ENCODE measurements around the gene LDLRAP1. TPM values are rescaled to one million over a fixed set of nuclear protein-coding genes. Genes with fewer than 3 reads are reported as not detected.

LDLRAP1 gene
- total and polyA plus RNA-seq, 9 of the 15 experiments (the other 6 are each of a cell fraction or from before 2014, with no cell fraction given) = 0.56 to 29.6 (median 16.2) TPM

DNA sequence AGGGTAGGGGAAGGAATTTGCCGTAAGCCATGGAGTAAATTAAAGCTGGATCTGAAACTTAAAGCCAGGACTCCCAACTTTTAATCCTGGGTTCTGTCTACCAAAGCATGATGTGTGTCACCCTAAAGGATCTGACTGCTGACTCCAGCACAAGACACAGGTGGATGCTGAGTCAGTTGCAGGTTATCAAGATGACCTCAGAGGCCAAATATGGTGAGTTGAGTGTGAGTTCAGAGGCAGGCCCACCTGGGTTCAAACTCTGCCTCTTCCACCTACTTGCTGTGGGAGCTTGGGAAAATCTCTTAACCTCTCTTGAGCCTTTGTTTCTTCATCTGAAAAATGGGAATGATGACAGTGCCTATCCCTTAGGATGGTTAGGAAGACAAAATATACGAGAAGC is 16.7 kb upstream of the LDLRAP1 start:
- Histone ChIP-seq H3K27me3 (ENCODE audit: control insufficient read depth in 2 of 2, insufficient read depth in 2 of 2, low read length in 2 of 2) (peaks cover 9 to 35% of the 10 kb centered on the region in 2 experiments), H3K4me1 (replicated peaks in 1 of 2; ENCODE audit: control insufficient read depth in 2 of 2, insufficient read depth in 2 of 2, low read length in 2 of 2) (peaks cover 0 to 23% of the 10 kb centered on the region in 2 experiments; a peak in 3 of 5 replicates), H3K27ac (ENCODE audit: extremely low read depth, low read depth, low read length) (no peak overlapping the region), H3K4me3 (no peak overlapping the region), H3K9ac (ENCODE audit: insufficient read depth in 1 of 2, low read depth in 2 of 2, low read length in 2 of 2) (no peak overlapping the region), H2AFZ (ENCODE audit: low read depth, low read length) (no peak overlapping the region), H3K36me3 (ENCODE audit: control insufficient read depth, insufficient read depth, low read length) (no peaks in the 10 kb centered on the region), H3K79me2 (ENCODE audit: control insufficient read depth, insufficient read depth, low read length) (no peaks in the 10 kb centered on the region), H4K20me1 (replicated peaks; ENCODE audit: control insufficient read depth, insufficient read depth, low read length) (no peaks in the 10 kb centered on the region), H3K4me2 (ENCODE audit: insufficient read depth, low read length) (no peak overlapping the region), H3K9me3 (replicated peaks; ENCODE audit: control insufficient read depth, insufficient read depth, low read depth, low read length) (peaks cover 3% of the 10 kb centered on the region; the same call in 1 of the 2 replicates), H3K9me1 (ENCODE audit: control insufficient read depth, insufficient read depth, low read length) (no peaks in the 10 kb centered on the region)
- BruUV-seq (replicated peaks) = no TSS peak
- intact Hi-C loops (cut with micrococcal nuclease) = no loop called here
- 36% methylated on average over 2 of the region's 2 CpGs for WGBS (ENCODE audit: insufficient coverage, low coverage, missing lambda C conversion rate)
- FAIRE-seq = no peak
- ATAC-seq = no peak
- ChIA-PET CTCF (ENCODE audit: low intra/inter-chr PET ratio) (interaction anchor here (0.7 kb wide), 1 partner anchor 88 kb away, joined by 3 read pairs; no protein-coding TSS in a partner anchor), POLR2A (interaction anchor here (0.5 to 1.0 kb wide), 6 partner anchors 9 to 293 kb away, joined by 3 to 7 read pairs (median 4); partner anchors contain the start of gene MTFR1L)
- DNase-seq (ENCODE audit: extremely low read depth in 1 of 4, low spot score in 3 of 4) = no peak
- in situ Hi-C loops (cut with MboI) = no loop called here
- TF ChIP-seq, protein P1, sequence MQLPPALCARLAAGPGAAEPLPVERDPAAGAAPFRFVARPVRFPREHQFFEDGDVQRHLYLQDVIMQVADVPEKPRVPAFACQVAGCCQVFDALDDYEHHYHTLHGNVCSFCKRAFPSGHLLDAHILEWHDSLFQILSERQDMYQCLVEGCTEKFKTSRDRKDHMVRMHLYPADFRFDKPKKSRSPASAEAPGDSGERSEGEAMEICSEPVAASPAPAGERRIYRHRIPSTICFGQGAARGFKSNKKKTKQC (CRISPR knock-in tag; IDR thresholded peaks at IDR 0.05) = no peak
- no peak for TF ChIP-seq RNF2 (IDR thresholded peaks at IDR 0.05)
- 0 out of 2 replicates have a peak, but pooled peaks have one; percentile 29 for TF ChIP-seq ZEB2 (IDR thresholded peaks at IDR 0.05)
- TF ChIP-seq JUN (IDR thresholded peaks at IDR 0.05; ENCODE audit: borderline replicate concordance, low read depth, low read length) = no peak
- no peak for TF ChIP-seq JUN (CRISPR knock-in tag; IDR thresholded peaks at IDR 0.05; ENCODE audit: borderline replicate concordance)
- 0 out of 4 replicates have a peak, but pooled peaks of 1 of the 2 experiments have one; percentile 39 for TF ChIP-seq KDM1A (IDR thresholded peaks at IDR 0.05)
- peak; percentile 27 for TF ChIP-seq ZNF316 (IDR thresholded peaks at IDR 0.05)
- TF ChIP-seq, protein P2, sequence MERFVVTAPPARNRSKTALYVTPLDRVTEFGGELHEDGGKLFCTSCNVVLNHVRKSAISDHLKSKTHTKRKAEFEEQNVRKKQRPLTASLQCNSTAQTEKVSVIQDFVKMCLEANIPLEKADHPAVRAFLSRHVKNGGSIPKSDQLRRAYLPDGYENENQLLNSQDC (CRISPR knock-in tag; IDR thresholded peaks at IDR 0.05) = no peak
- no peak for TF ChIP-seq GABPA (tag; conservative IDR thresholded peaks at IDR 0.05; ENCODE audit: low read depth)
- TF ChIP-seq BCOR (IDR thresholded peaks at IDR 0.05) = peak; percentile 42; the same call in 1 of the 2 replicates
- TF ChIP-seq NFE2 (IDR thresholded peaks at IDR 0.05; ENCODE audit: low read depth) = peak; percentile 61
- TF ChIP-seq, protein P3, sequence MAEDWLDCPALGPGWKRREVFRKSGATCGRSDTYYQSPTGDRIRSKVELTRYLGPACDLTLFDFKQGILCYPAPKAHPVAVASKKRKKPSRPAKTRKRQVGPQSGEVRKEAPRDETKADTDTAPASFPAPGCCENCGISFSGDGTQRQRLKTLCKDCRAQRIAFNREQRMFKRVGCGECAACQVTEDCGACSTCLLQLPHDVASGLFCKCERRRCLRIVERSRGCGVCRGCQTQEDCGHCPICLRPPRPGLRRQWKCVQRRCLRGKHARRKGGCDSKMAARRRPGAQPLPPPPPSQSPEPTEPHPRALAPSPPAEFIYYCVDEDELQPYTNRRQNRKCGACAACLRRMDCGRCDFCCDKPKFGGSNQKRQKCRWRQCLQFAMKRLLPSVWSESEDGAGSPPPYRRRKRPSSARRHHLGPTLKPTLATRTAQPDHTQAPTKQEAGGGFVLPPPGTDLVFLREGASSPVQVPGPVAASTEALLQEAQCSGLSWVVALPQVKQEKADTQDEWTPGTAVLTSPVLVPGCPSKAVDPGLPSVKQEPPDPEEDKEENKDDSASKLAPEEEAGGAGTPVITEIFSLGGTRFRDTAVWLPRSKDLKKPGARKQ (CRISPR knock-in tag; IDR thresholded peaks at IDR 0.05) = no peak
- no peak for TF ChIP-seq SPI1 (IDR thresholded peaks at IDR 0.05; ENCODE audit: borderline replicate concordance, low read depth, low read length)
- TF ChIP-seq RCOR1 (IDR thresholded peaks at IDR 0.05; ENCODE audit: borderline replicate concordance in 1 of 2, low read depth in 2 of 2, low read length in 2 of 2) = 0 out of 4 replicates have a peak, but pooled peaks of 1 of the 2 experiments have one; percentile 4
- TF ChIP-seq CHD4 (IDR thresholded peaks at IDR 0.05; ENCODE audit: insufficient read depth, insufficient replicate concordance, low read depth, low read length, poor library complexity, severe bottlenecking) = peak; percentile 55
- no peak for TF ChIP-seq MYC (IDR thresholded peaks at IDR 0.05; ENCODE audit: low read depth, low read length)
- TF ChIP-seq MYC (CRISPR knock-in tag; IDR thresholded peaks at IDR 0.05; ENCODE audit: borderline replicate concordance, low read depth) = no peak
- peak in 1 of 2 experiments; percentile 33; a peak in 1 of 4 replicates for TF ChIP-seq SRF (CRISPR knock-in tag; IDR thresholded peaks at IDR 0.05)
- TF ChIP-seq, protein P4, sequence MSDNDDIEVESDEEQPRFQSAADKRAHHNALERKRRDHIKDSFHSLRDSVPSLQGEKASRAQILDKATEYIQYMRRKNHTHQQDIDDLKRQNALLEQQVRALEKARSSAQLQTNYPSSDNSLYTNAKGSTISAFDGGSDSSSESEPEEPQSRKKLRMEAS (CRISPR knock-in tag; IDR thresholded peaks at IDR 0.05) = no peak
- TF ChIP-seq ZNF121 (CRISPR knock-in tag; conservative IDR thresholded peaks at IDR 0.05) = peak; percentile 64
- no peak for TF ChIP-seq SOX6 (IDR thresholded peaks at IDR 0.05)
- TF ChIP-seq ARID1B (IDR thresholded peaks at IDR 0.05) = no peak

Measured in K562 (cell line).